ENCODE measurements around the gene CNPY1. TPM values are rescaled to one million over a fixed set of nuclear protein-coding genes. Genes with fewer than 3 reads are reported as not detected.
"Not testable (repeated sequence)": the region's sequence is repeated elsewhere in the genome, so short reads cannot be mapped to it uniquely, and the experiment has no call there.

Gene CNPY1
- 1.5 and 2.4 TPM in 2 replicates for total RNA-seq (2014; rRNA removed; shearing (Covaris generic))

DNA sequence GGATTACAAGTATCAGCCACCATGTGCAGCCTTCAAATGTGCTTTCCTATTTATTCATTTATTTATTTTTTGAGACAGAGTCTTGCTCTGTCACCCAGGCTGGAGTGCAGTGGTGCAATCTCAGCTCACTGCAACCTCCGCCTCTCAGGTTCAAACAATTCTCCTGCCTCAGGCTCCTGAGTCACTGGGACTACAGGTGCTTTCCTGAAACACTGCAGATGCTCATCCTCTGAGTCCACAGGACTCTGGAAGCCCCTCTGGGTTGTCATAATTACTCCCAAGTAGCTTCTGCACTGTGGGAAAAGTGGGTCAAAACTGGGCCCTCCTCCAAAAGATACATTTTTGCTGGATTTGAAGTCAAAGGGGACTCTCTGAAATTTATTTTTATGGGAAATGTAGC, at the start of gene CNPY1:
Gene CNPY1, minus strand, starts transcription at position 111 of the 400 bp plus-strand sequence. CDS start 630 bp downstream, outside the sequence.
- DNase-seq; H3K4me3 ChIP-seq (ENCODE audit: insufficient read depth, low read depth, low read length); H3K36me3 ChIP-seq (replicated peaks; ENCODE audit: control insufficient read depth, insufficient read depth, low read length); H3K27me3 ChIP-seq (ENCODE audit: control insufficient read depth, insufficient read depth, low read length): not testable (repeated sequence)

GRCh38 chr7:155594961-155595366, 48.6 kb upstream of the CNPY1 start:
- Histone ChIP-seq H3K4me3 (ENCODE audit: insufficient read depth, low read depth, low read length) (no peak overlapping the region), H3K27me3 (ENCODE audit: control insufficient read depth, insufficient read depth, low read length) (no peaks in the 10 kb centered on the region), H3K36me3 (replicated peaks; ENCODE audit: control insufficient read depth, insufficient read depth, low read length) (no peaks in the 10 kb centered on the region)
- peak; percentile 83 for DNase-seq

DNA sequence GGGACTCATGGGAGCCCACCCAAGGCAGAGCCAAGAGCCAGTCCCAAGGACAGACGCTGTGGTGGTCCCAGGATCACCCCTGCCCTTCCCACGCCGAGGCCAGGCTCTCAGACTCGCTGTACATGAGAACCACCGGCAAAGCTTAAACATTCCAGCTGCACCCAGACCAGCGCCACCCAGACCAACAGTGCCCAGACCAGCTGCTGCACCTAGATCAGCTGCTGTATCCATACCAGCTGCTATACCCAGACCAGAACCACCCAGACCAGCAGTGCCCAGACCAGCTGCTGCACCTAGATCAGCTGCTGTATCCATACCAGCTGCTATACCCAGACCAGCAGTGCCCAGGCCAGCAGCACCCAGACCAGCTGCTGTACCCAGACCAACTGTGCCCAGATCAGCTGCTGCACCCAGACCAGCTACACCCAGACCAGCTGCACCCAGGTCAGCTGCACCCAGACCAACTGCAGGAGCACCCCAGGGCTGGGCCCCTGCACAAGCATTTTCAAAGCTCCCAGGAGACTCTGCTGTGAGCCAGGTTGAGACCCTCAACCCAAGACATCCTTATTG, 47.9 kb upstream of the CNPY1 start:
- no peak for DNase-seq
- H3K4me3 ChIP-seq (ENCODE audit: insufficient read depth, low read depth, low read length) = no peak overlapping the region
- no peaks in the 10 kb centered on the region for H3K27me3 ChIP-seq (ENCODE audit: control insufficient read depth, insufficient read depth, low read length)
- no peaks in the 10 kb centered on the region for H3K36me3 ChIP-seq (replicated peaks; ENCODE audit: control insufficient read depth, insufficient read depth, low read length)

GRCh38 chr7:155593461-155594162, 47.3 kb upstream of the CNPY1 start:
- Histone ChIP-seq H3K36me3 (replicated peaks; ENCODE audit: control insufficient read depth, insufficient read depth, low read length) (no peaks in the 10 kb centered on the region), H3K4me3 (ENCODE audit: insufficient read depth, low read depth, low read length) (no peak overlapping the region), H3K27me3 (ENCODE audit: control insufficient read depth, insufficient read depth, low read length) (no peaks in the 10 kb centered on the region)
- DNase-seq = no peak

DNA sequence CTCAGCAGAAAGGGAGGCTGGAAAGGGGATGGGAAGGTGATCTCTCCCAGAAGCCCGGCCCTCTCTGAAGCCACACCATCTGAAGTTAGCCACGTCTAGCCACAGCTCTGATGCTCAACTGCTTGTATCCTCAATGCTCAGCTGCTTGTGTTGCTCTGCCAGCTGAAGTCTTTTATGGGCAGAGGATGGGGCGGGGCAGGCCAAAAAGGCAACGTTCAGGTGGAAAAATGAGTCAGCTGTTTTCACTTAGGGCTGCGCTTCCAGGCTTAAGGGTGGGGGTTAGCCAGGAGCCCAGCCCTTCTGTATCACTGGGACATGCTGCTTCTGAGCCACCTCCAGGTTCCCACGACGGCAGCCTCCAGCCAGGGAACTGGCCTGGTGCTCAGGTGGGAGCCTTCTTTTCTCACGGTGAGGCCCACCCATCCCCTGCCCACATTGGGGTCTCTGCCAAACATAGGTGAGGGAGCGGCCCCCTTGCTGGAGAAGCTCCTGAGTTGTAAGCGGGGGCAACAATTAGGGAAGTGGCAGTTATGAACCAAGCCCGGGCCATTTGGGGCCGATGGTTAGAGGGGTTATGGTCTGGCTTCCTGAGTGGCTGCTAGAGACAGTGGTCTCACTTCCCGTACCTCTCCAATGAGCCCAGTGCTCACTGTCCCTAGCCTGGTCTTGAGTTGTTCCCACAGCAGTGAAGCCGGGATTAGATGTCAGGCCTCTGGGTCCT, 44.9 kb upstream of the CNPY1 start:
- Histone ChIP-seq H3K4me3 (ENCODE audit: insufficient read depth, low read depth, low read length) (no peak overlapping the region), H3K27me3 (ENCODE audit: control insufficient read depth, insufficient read depth, low read length) (no peaks in the 10 kb centered on the region)
- no peak for DNase-seq

DNA sequence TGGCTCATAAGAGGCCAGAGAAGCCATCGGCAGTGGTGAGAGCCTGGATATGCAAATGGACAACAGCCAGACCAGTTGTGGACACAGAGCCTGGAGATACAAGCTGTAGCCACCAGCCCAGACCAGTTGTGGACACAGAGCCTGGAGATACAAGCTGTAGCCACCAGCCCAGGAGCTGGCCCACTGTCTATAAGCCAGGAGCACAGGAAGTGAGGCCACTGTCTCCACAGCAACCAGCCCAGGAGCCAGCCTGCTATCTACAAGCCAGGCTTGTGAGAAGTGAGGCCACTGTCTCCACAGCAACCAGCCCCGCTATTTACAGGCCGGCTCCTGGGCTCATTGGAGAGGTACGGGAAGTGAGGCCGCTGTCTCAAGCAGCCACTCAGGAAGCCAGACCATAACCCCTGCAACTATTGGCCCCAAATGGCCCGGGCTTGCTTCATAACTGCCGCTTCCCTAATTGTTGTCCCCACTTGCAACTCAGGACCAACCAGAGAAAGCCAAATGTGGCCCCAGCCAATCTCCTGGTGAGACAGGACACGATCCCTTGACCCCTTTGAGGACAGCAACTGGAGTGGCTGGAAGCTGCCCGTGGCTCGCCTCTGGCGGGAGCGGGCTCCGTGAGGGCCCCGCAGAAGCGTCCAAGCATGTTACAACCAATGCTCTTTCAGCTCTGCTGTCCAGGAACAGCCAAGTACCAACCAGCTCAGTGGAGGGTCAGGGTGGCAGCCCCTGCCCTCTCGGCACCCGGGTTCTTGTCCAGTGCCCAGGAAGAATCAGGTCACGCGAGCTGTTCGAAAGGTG, 44.1 kb upstream of the CNPY1 start:
- no peaks in the 10 kb centered on the region for H3K27me3 ChIP-seq (ENCODE audit: control insufficient read depth, insufficient read depth, low read length)
- H3K4me3 ChIP-seq (ENCODE audit: insufficient read depth, low read depth, low read length) = no peak overlapping the region
- no peak for DNase-seq
- no peaks in the 10 kb centered on the region for H3K36me3 ChIP-seq (replicated peaks; ENCODE audit: control insufficient read depth, insufficient read depth, low read length)

More for the DNA sequence above, 44.9 kb upstream of the CNPY1 start:
- no peaks in the 10 kb centered on the region for H3K36me3 ChIP-seq (replicated peaks; ENCODE audit: control insufficient read depth, insufficient read depth, low read length)

GRCh38 chr7:155589001-155589980, 42.9 kb upstream of the CNPY1 start:
- H3K36me3 ChIP-seq (replicated peaks; ENCODE audit: control insufficient read depth, insufficient read depth, low read length) = no peaks in the 10 kb centered on the region
- H3K4me3 ChIP-seq (ENCODE audit: insufficient read depth, low read depth, low read length) = no peak overlapping the region
- DNase-seq = no peak
- H3K27me3 ChIP-seq (ENCODE audit: control insufficient read depth, insufficient read depth, low read length) = no peaks in the 10 kb centered on the region

GRCh38 chr7:155588468-155588998, 42.2 kb upstream of the CNPY1 start:
- no peaks in the 10 kb centered on the region for H3K36me3 ChIP-seq (replicated peaks; ENCODE audit: control insufficient read depth, insufficient read depth, low read length)
- H3K27me3 ChIP-seq (ENCODE audit: control insufficient read depth, insufficient read depth, low read length) = no peaks in the 10 kb centered on the region; the same call in 1 of the 2 replicates
- no peak overlapping the region for H3K4me3 ChIP-seq (ENCODE audit: insufficient read depth, low read depth, low read length)
- no peak for DNase-seq

- Histone ChIP-seq H3K4me3 (ENCODE audit: insufficient read depth, low read depth, low read length) (no peak overlapping the region), H3K36me3 (replicated peaks; ENCODE audit: control insufficient read depth, insufficient read depth, low read length) (no peaks in the 10 kb centered on the region), H3K27me3 (ENCODE audit: control insufficient read depth, insufficient read depth, low read length) (no peaks in the 10 kb centered on the region; the same call in 1 of the 2 replicates)
- no peak for DNase-seq
Observed at GRCh38 chr7:155587486-155587885, 41.1 kb upstream of the CNPY1 start.

DNA sequence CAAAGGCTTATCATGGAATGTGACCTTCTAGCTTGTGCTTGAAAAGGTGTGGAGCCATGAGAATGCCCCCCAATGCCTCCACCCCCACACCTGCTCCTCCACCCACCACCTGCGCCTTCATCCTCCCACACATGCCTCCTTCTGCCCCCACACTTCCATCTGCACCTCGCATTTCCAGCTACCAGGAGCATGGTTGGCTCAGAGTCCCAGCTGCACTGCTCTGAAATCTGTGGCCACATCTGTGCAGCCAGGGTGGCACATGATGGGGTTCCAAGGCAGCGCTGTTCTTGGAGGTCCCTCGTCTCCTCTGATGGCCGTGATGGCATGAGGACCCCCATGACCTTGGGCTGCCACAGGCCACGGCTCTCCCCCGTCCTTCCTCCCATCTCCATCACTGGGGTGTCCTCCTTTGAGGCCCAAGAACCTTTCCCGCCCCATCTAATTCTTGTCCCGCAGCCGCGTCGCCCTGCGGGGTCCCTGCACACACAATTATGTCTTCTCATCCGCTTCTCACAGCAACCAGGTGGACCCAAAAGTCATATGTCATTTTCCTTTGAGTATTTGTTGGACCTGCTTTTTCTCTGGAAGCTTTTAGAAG, 40.6 kb upstream of the CNPY1 start:
- H3K27me3 ChIP-seq (ENCODE audit: control insufficient read depth, insufficient read depth, low read length) = no peaks in the 10 kb centered on the region; the same call in 1 of the 2 replicates
- no peak for DNase-seq
- no peak overlapping the region for H3K4me3 ChIP-seq (ENCODE audit: insufficient read depth, low read depth, low read length)
- H3K36me3 ChIP-seq (replicated peaks; ENCODE audit: control insufficient read depth, insufficient read depth, low read length) = no peaks in the 10 kb centered on the region

DNA sequence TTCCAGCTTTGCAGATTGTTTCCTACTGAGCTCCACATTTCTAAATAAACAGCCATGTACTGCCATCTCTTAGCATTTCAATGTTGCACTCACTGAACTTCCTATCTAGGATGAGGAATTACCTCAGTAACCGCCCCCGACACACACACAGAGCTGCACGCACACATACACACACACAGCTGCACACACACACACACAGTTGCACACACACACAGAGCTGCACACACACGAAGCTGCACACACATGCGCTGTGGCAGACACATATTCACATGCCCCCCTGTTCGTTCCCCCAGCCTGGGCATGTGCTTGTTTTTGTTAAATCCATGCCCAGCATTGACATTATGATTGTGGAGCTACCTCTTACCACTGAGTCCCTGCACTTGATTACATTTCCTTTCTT, 39.6 kb upstream of the CNPY1 start:
- DNase-seq = no peak
- Histone ChIP-seq H3K27me3 (ENCODE audit: control insufficient read depth, insufficient read depth, low read length) (no peaks in the 10 kb centered on the region; the same call in 1 of the 2 replicates), H3K36me3 (replicated peaks; ENCODE audit: control insufficient read depth, insufficient read depth, low read length) (no peaks in the 10 kb centered on the region), H3K4me3 (ENCODE audit: insufficient read depth, low read depth, low read length) (no peak overlapping the region)

DNA sequence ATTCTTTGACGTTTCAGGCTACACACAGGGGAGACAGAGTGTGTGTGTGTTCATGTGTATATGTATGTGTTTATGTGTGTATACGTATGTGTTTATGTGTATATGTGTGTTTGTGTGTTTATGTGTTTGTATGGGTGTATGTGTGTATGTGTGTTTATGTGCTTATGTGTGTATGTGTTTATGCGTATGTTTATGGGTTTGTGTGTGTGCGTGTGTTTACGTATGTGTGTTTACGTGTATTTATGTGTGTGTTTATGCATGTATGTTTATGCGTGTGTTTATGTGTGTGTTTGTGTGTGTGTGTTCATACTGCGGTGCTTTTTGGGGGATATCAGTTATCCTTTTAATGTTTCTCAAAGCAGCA, 39.2 kb upstream of the CNPY1 start:
- H3K36me3 ChIP-seq (replicated peaks; ENCODE audit: control insufficient read depth, insufficient read depth, low read length) = no peaks in the 10 kb centered on the region
- H3K4me3 ChIP-seq (ENCODE audit: insufficient read depth, low read depth, low read length) = no peak overlapping the region
- H3K27me3 ChIP-seq (ENCODE audit: control insufficient read depth, insufficient read depth, low read length) = no peaks in the 10 kb centered on the region; the same call in 1 of the 2 replicates
- no peak for DNase-seq
